ENCODE results near the gene CLEC20A.

- TF ChIP-seq POLR2A (IDR thresholded peaks at IDR 0.05) (no peak), CTCF (IDR thresholded peaks at IDR 0.05) (no peak)
Observed at GRCh38 chr1:178531887-178532286, 35.1 kb upstream of the CLEC20A start.

Measured in suprapubic skin (tissue), 3 donors.